ENCODE data around the gene HRK. TPM values are rescaled to one million over a fixed set of nuclear protein-coding genes. Genes with fewer than 3 reads are reported as not detected.

Gene HRK
- total RNA-seq, 1 experiment from 2014 or later: 0.04 TPM

GRCh38 chr12:116864371-116865160, 16.7 kb downstream of the HRK start:
- no peak for DNase-seq
- no peaks in the 10 kb centered on the region for H3K9me3 ChIP-seq (replicated peaks)
- no peak overlapping the region for H3K27ac ChIP-seq
- H3K4me1 ChIP-seq: peaks cover 8% of the 10 kb centered on the region; the same call in 1 of the 2 replicates
- H3K27me3 ChIP-seq: no peaks in the 10 kb centered on the region
- H3K4me3 ChIP-seq: no peak overlapping the region
- H3K36me3 ChIP-seq: no peaks in the 10 kb centered on the region

- no peak overlapping the region for H3K27ac ChIP-seq
- H3K4me1 ChIP-seq: peaks cover 8% of the 10 kb centered on the region; the same call in 1 of the 2 replicates
- H3K36me3 ChIP-seq: no peaks in the 10 kb centered on the region
- no peaks in the 10 kb centered on the region for H3K9me3 ChIP-seq (replicated peaks)
- no peak overlapping the region for H3K4me3 ChIP-seq
- H3K27me3 ChIP-seq: no peaks in the 10 kb centered on the region
- peak in 1 of 2 experiments; percentile 33 for DNase-seq
Observed at GRCh38 chr12:116863275-116863767, 17.9 kb downstream of the HRK start.

- H3K36me3 ChIP-seq: no peaks in the 10 kb centered on the region
- H3K27ac ChIP-seq: no peak overlapping the region
- DNase-seq: no peak
- H3K27me3 ChIP-seq: no peaks in the 10 kb centered on the region
- no peaks in the 10 kb centered on the region for H3K9me3 ChIP-seq (replicated peaks)
- H3K4me3 ChIP-seq: no peak overlapping the region
- peaks cover 8% of the 10 kb centered on the region; the same call in 1 of the 2 replicates for H3K4me1 ChIP-seq
Observed at GRCh38 chr12:116862167-116862566, 19.1 kb downstream of the HRK start.

GRCh38 chr12:116861320-116861719, 19.9 kb downstream of the HRK start:
- H3K4me1 ChIP-seq: peaks cover 8% of the 10 kb centered on the region; the same call in 1 of the 2 replicates
- H3K27ac ChIP-seq: no peak overlapping the region
- H3K27me3 ChIP-seq: no peaks in the 10 kb centered on the region
- H3K36me3 ChIP-seq: no peaks in the 10 kb centered on the region
- peak; percentile 84 for DNase-seq
- no peaks in the 10 kb centered on the region for H3K9me3 ChIP-seq (replicated peaks)
- peak overlapping the region; percentile 3; the same call in 1 of the 2 replicates for H3K4me3 ChIP-seq

GRCh38 chr12:116860263-116860662, 21.0 kb downstream of the HRK start:
- DNase-seq: no peak
- peaks cover 8% of the 10 kb centered on the region; the same call in 1 of the 2 replicates for H3K4me1 ChIP-seq
- no peak overlapping the region for H3K4me3 ChIP-seq
- no peaks in the 10 kb centered on the region for H3K36me3 ChIP-seq
- no peaks in the 10 kb centered on the region for H3K27me3 ChIP-seq
- H3K9me3 ChIP-seq (replicated peaks): no peaks in the 10 kb centered on the region
- no peak overlapping the region for H3K27ac ChIP-seq

GRCh38 chr12:116859079-116859478, 22.2 kb downstream of the HRK start:
- Histone ChIP-seq H3K9me3 (replicated peaks) (no peaks in the 10 kb centered on the region), H3K4me3 (no peak overlapping the region), H3K36me3 (no peaks in the 10 kb centered on the region), H3K4me1 (peaks cover 8% of the 10 kb centered on the region; the same call in 1 of the 2 replicates), H3K27me3 (no peaks in the 10 kb centered on the region), H3K27ac (no peak overlapping the region)
- DNase-seq: no peak

- H3K27ac ChIP-seq: no peak overlapping the region
- peaks cover 7% of the 10 kb centered on the region; the same call in 1 of the 2 replicates for H3K4me1 ChIP-seq
- no peaks in the 10 kb centered on the region for H3K9me3 ChIP-seq (replicated peaks)
- H3K4me3 ChIP-seq: no peak overlapping the region
- DNase-seq: no peak
- no peaks in the 10 kb centered on the region for H3K27me3 ChIP-seq
- H3K36me3 ChIP-seq: no peaks in the 10 kb centered on the region
Observed at GRCh38 chr12:116856729-116857128, 24.5 kb downstream of the HRK start.

GRCh38 chr12:116855744-116856470, 25.3 kb downstream of the HRK start:
- no peaks in the 10 kb centered on the region for H3K27me3 ChIP-seq
- 0 out of 2 replicates have a peak, but pooled peaks cover 3% of the 10 kb centered on the region for H3K4me1 ChIP-seq
- H3K9me3 ChIP-seq (replicated peaks): no peaks in the 10 kb centered on the region
- H3K27ac ChIP-seq: no peak overlapping the region
- DNase-seq: no peak
- no peak overlapping the region for H3K4me3 ChIP-seq
- no peaks in the 10 kb centered on the region for H3K36me3 ChIP-seq

GRCh38 chr12:116853507-116853906, 27.7 kb downstream of the HRK start:
- Histone ChIP-seq H3K9me3 (replicated peaks) (no peaks in the 10 kb centered on the region), H3K27ac (no peak overlapping the region), H3K4me3 (no peak overlapping the region), H3K4me1 (no peaks in the 10 kb centered on the region), H3K36me3 (no peaks in the 10 kb centered on the region), H3K27me3 (no peaks in the 10 kb centered on the region)
- no peak for DNase-seq

GRCh38 chr12:116852303-116852702, 28.9 kb downstream of the HRK start:
- Histone ChIP-seq H3K36me3 (no peaks in the 10 kb centered on the region), H3K4me3 (no peak overlapping the region), H3K27ac (no peak overlapping the region), H3K27me3 (no peaks in the 10 kb centered on the region), H3K4me1 (no peaks in the 10 kb centered on the region), H3K9me3 (replicated peaks) (no peaks in the 10 kb centered on the region)
- DNase-seq: no peak

- DNase-seq: no peak
- Histone ChIP-seq H3K27me3 (no peaks in the 10 kb centered on the region), H3K27ac (no peak overlapping the region), H3K4me3 (no peak overlapping the region), H3K4me1 (no peaks in the 10 kb centered on the region), H3K36me3 (no peaks in the 10 kb centered on the region), H3K9me3 (replicated peaks) (no peaks in the 10 kb centered on the region)
Observed at GRCh38 chr12:116849216-116849615, 32.0 kb downstream of the HRK start.

- no peaks in the 10 kb centered on the region for H3K36me3 ChIP-seq
- no peaks in the 10 kb centered on the region for H3K4me1 ChIP-seq
- no peaks in the 10 kb centered on the region for H3K27me3 ChIP-seq
- H3K4me3 ChIP-seq: no peak overlapping the region
- H3K9me3 ChIP-seq (replicated peaks): no peaks in the 10 kb centered on the region
- DNase-seq: no peak
- no peak overlapping the region for H3K27ac ChIP-seq
Observed at GRCh38 chr12:116843085-116843484, 38.2 kb downstream of the HRK start.

GRCh38 chr12:116839287-116839830, 41.9 kb downstream of the HRK start:
- Histone ChIP-seq H3K9me3 (replicated peaks) (no peaks in the 10 kb centered on the region), H3K27ac (no peak overlapping the region), H3K36me3 (no peaks in the 10 kb centered on the region), H3K4me3 (no peak overlapping the region), H3K27me3 (no peaks in the 10 kb centered on the region), H3K4me1 (no peaks in the 10 kb centered on the region)
- no peak for DNase-seq

- Histone ChIP-seq H3K27me3 (no peaks in the 10 kb centered on the region), H3K36me3 (no peaks in the 10 kb centered on the region), H3K27ac (no peak overlapping the region), H3K4me3 (no peak overlapping the region), H3K4me1 (no peaks in the 10 kb centered on the region), H3K9me3 (replicated peaks) (no peaks in the 10 kb centered on the region)
- no peak for DNase-seq
Observed at GRCh38 chr12:116838365-116838764, 42.9 kb downstream of the HRK start.

GRCh38 chr12:116837097-116837496, 44.1 kb downstream of the HRK start:
- H3K27me3 ChIP-seq: no peaks in the 10 kb centered on the region
- H3K4me3 ChIP-seq: no peak overlapping the region
- DNase-seq: no peak
- H3K4me1 ChIP-seq: no peaks in the 10 kb centered on the region
- H3K36me3 ChIP-seq: no peaks in the 10 kb centered on the region
- H3K9me3 ChIP-seq (replicated peaks): no peaks in the 10 kb centered on the region
- H3K27ac ChIP-seq: no peak overlapping the region

All from SJCRH30 (cell line).